ENCODE results near the gene DNAJA4. TPM values are rescaled to one million over a fixed set of nuclear protein-coding genes. Genes with fewer than 3 reads are reported as not detected.

DNAJA4 gene
- total RNA-seq, 2 experiments from 2014 or later: 47.0 to 48.5 TPM

- intact Hi-C loops (cut with DNase I, micrococcal nuclease): no loop called here
- no peaks in the 10 kb centered on the region for H3K36me3 ChIP-seq (ENCODE audit: insufficient read depth, low read length)
- Mint-ChIP-seq H3K4me1 (ENCODE audit: low read depth) (no peaks in the 10 kb centered on the region), H3K27ac (no peak overlapping the region), H3K36me3 (ENCODE audit: low read depth) (no peaks in the 10 kb centered on the region), H3K4me3 (no peak overlapping the region), H3K27me3 (peaks cover 7% of the 10 kb centered on the region), H3K9me3 (no peaks in the 10 kb centered on the region)
- H3K9me3 ChIP-seq (ENCODE audit: control insufficient read depth in 1 of 2, insufficient read depth in 1 of 2, low read length in 2 of 2): no peaks in the 10 kb centered on the region
- CTCF ChIA-PET: no interaction called here
- no peaks in the 10 kb centered on the region for H3K4me1 ChIP-seq (ENCODE audit: insufficient read depth, low read length)
- H3K27ac ChIP-seq (ENCODE audit: low read depth in 1 of 2, low read length in 2 of 2): no peak overlapping the region
- peaks cover 0 to 5% of the 10 kb centered on the region in 2 experiments for H3K27me3 ChIP-seq (ENCODE audit: control insufficient read depth in 1 of 2, insufficient read depth in 2 of 2, low read length in 2 of 2)
- no peak for ATAC-seq (ENCODE audit: poor library complexity)
- no peak overlapping the region for H3K4me3 ChIP-seq (ENCODE audit: low read length)
- POLR2A ChIA-PET: no interaction called here
- no peak for TF ChIP-seq CTCF (IDR thresholded peaks at IDR 0.05)
- no peak for DNase-seq
Observed at GRCh38 chr15:78312957-78313356, 48.6 kb downstream of the DNAJA4 start.

GRCh38 chr15:78313383-78313782 lies 49.0 kb downstream of the DNAJA4 start:
- H3K27me3 ChIP-seq (ENCODE audit: control insufficient read depth in 1 of 2, insufficient read depth in 2 of 2, low read length in 2 of 2): peaks cover 0 to under 1% of the 10 kb centered on the region in 2 experiments
- DNase-seq: no peak
- H3K9me3 ChIP-seq (ENCODE audit: control insufficient read depth in 1 of 2, insufficient read depth in 1 of 2, low read length in 2 of 2): no peaks in the 10 kb centered on the region
- Mint-ChIP-seq H3K4me1 (ENCODE audit: low read depth) (no peaks in the 10 kb centered on the region), H3K9me3 (no peaks in the 10 kb centered on the region), H3K27me3 (peaks cover 4% of the 10 kb centered on the region), H3K36me3 (ENCODE audit: low read depth) (no peaks in the 10 kb centered on the region), H3K4me3 (no peak overlapping the region), H3K27ac (no peak overlapping the region)
- H3K4me1 ChIP-seq (ENCODE audit: insufficient read depth, low read length): no peaks in the 10 kb centered on the region
- no peak for TF ChIP-seq CTCF (IDR thresholded peaks at IDR 0.05)
- H3K36me3 ChIP-seq (ENCODE audit: insufficient read depth, low read length): no peaks in the 10 kb centered on the region
- no peak overlapping the region for H3K4me3 ChIP-seq (ENCODE audit: low read length)
- ATAC-seq (ENCODE audit: poor library complexity): no peak
- CTCF ChIA-PET: no interaction called here
- no peak overlapping the region for H3K27ac ChIP-seq (ENCODE audit: low read depth in 1 of 2, low read length in 2 of 2)
- intact Hi-C loops (cut with DNase I, micrococcal nuclease): no loop called here
- POLR2A ChIA-PET: no interaction called here

GRCh38 chr15:78314181-78314581 lies 49.8 kb downstream of the DNAJA4 start:
- Histone ChIP-seq H3K27ac (ENCODE audit: low read depth in 1 of 2, low read length in 2 of 2) (no peak overlapping the region), H3K36me3 (ENCODE audit: insufficient read depth, low read length) (no peaks in the 10 kb centered on the region), H3K4me3 (ENCODE audit: low read length) (no peak overlapping the region), H3K27me3 (ENCODE audit: control insufficient read depth in 1 of 2, insufficient read depth in 2 of 2, low read length in 2 of 2) (no peaks in the 10 kb centered on the region), H3K9me3 (ENCODE audit: control insufficient read depth in 1 of 2, insufficient read depth in 1 of 2, low read length in 2 of 2) (no peaks in the 10 kb centered on the region), H3K4me1 (ENCODE audit: insufficient read depth, low read length) (no peaks in the 10 kb centered on the region)
- ATAC-seq (ENCODE audit: poor library complexity) (no peak), DNase-seq (no peak)
- ChIA-PET POLR2A (no interaction called here), CTCF (no interaction called here)
- Mint-ChIP-seq H3K27ac (no peak overlapping the region), H3K36me3 (ENCODE audit: low read depth) (no peaks in the 10 kb centered on the region), H3K4me3 (no peak overlapping the region), H3K27me3 (peaks cover 4% of the 10 kb centered on the region), H3K4me1 (ENCODE audit: low read depth) (no peaks in the 10 kb centered on the region), H3K9me3 (no peaks in the 10 kb centered on the region)
- intact Hi-C loops (cut with DNase I, micrococcal nuclease): no loop called here
- TF ChIP-seq CTCF (IDR thresholded peaks at IDR 0.05): no peak
